Adrenal gland (tissue), 5 donors: ENCODE data around the gene SBF2.

Source experiments
- CTCF ChIP-seq, 6 experiments: fragments of 450-650 bp in 4 of 6; fragments of 200-600 bp in 2 of 6; sonication (generic) in 1 of 6; IDR thresholded peaks; 1 replicate in 5 of 6; 2 replicates in 1 of 6; pipeline versions ENCODE4 v1.5.1 to v1.8.0; 2016 to 2021; ENCODE audit warnings: antibody characterized with exemption in 6 of 6, mild to moderate bottlenecking in 2 of 6, moderate library complexity in 1 of 6
- POLR2A ChIP-seq, 2 donors: fragments of 450-650 bp; IDR thresholded peaks; one replicate each; pipeline ENCODE4 v1.6.1; 2017; ENCODE audit warnings: antibody characterized with exemption in 2 of 2, mild to moderate bottlenecking in 2 of 2, moderate library complexity in 1 of 2
- donor health status: DM: no; HTN: no; CAD: no.

DNA sequence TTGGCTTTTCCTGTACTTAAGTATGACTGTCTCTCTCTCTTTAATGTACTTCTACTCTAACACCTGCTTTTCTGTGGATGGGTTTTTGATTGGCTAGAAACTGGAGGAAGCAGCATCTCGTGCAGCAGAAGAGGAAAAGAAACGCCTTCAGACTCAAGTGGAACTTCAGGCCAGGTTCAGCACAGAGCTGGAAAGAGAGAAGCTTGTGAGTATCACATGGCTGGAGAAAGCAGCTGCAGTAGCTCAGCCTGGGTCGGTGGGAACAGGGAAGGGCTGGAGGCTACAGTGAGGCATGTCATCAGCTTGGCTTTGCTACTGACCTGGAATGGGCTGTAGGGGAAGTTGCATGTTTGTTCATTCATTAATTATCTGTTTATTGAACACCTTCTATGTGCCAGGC, 555.9 kb downstream of the SBF2 start:
- no peak for TF ChIP-seq CTCF (IDR thresholded peaks at IDR 0.05)
- no peak for TF ChIP-seq POLR2A (IDR thresholded peaks at IDR 0.05)
